Fibroblast of villous mesenchyme (primary cell): ENCODE data around the gene AFG1L. TPM values are rescaled to one million over a fixed set of nuclear protein-coding genes. Genes with fewer than 3 reads are reported as not detected.

Experiments
- DNase-seq: peaks from one replicate; pipeline ENCODE4 v3.0.0-alpha.2; 2010; ENCODE audit warnings: low read depth
- H3K4me3 ChIP-seq: 2 replicates; pipeline ENCODE4 v1.5.1; 2011; ENCODE audit warnings: low read depth, mild to moderate bottlenecking, low read length
- total RNA-seq: library from RNA; depleted of rRNA; stranded (reverse); fragments of >200 nt; gene quantifications from 2 replicates; pipeline ENCODE4 v1.2.3, GENCODE V29; 2012
- TF ChIP-seq, protein P1 (sequence below): IDR thresholded peaks from 2 replicates; pipeline ENCODE4 v1.5.1; 2012; ENCODE audit warnings: low read depth, mild to moderate bottlenecking, low read length; ENCODE audit not compliant: insufficient read depth

Gene AFG1L
- total RNA-seq, 1 donor: 6.0 TPM

DNA sequence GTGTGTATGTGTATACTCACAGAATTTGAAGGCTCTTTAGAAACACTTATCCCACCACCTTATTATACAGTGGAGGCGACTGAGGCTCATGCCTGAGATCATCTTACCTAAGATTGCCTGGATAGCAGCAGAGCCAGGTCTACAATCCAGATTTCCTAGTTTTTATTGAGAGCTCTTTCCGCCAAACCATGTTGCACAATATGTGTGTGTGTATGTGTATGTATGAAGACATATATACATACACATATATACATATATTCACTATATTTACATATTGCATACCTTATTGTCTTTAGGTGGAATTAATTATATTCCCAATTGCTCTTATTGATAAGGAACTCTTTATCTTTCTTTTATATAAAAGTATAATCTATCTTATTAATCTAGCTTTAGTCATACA is 130.6 kb downstream of the AFG1L start:
- TF ChIP-seq, protein P1, sequence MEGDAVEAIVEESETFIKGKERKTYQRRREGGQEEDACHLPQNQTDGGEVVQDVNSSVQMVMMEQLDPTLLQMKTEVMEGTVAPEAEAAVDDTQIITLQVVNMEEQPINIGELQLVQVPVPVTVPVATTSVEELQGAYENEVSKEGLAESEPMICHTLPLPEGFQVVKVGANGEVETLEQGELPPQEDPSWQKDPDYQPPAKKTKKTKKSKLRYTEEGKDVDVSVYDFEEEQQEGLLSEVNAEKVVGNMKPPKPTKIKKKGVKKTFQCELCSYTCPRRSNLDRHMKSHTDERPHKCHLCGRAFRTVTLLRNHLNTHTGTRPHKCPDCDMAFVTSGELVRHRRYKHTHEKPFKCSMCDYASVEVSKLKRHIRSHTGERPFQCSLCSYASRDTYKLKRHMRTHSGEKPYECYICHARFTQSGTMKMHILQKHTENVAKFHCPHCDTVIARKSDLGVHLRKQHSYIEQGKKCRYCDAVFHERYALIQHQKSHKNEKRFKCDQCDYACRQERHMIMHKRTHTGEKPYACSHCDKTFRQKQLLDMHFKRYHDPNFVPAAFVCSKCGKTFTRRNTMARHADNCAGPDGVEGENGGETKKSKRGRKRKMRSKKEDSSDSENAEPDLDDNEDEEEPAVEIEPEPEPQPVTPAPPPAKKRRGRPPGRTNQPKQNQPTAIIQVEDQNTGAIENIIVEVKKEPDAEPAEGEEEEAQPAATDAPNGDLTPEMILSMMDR: no peak
- DNase-seq: no peak
- H3K4me3 ChIP-seq: no peak overlapping the region

DNA sequence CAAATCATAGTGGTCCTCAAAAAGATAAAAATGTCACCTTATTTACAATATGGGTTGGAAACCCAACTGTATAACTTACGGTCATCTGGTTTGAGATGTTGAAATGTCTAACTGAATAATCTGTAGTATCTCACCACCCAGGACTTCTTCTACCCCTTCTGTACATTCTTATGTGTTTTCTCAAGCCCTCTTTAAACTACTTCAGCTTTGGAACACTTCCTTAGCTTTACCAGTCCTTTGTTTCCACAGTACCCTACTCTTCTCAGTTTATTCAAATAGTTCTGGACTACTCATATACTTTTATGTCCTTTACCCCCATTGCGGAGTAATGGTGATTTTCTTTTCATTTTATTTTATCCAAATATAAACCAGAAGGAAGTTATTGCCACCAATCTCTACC is 137.3 kb downstream of the AFG1L start:
- no peak overlapping the region for H3K4me3 ChIP-seq
- TF ChIP-seq, protein P1: no peak
- DNase-seq: no peak

DNA sequence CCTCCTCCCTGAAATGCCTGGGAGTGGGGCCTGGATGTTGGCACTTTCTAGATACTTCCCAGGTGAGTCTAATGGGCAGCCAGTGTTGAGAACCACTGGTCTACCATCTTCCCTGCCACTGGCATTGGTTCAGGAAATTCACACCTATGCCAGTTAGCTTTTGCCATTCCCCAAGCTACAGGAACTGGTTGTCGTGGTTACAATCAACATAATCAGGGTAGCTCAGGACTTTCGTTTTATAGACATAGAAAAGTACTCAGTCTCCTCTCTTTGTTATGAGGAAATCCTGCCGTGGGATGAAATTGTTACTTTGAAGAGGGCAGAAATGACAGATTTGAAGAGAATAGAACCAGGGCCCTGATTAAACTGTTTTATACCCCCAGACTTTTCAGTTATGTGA is 137.9 kb downstream of the AFG1L start:
- TF ChIP-seq, protein P1: no peak
- no peak for DNase-seq
- H3K4me3 ChIP-seq: no peak overlapping the region

DNA sequence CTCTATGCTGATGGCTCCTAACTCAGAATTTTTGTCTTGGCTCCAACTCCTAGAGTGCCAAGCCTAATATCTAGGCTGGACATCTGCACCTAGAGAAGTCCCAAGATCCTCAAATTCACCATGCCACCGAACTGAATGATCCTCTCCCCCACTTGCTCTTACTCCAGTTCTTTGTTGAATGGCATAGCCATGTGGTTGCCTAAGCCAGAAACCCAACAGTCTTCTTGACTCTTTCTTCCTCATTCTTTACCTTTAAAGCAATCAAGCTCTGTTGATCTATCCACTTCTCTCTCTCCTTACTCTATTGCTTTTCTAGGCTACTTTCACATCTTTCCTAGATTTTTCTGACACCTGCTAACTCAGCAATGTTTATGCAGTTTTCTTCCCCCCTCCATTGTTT is 139.4 kb downstream of the AFG1L start:
- DNase-seq: no peak
- TF ChIP-seq, protein P1: no peak
- no peak overlapping the region for H3K4me3 ChIP-seq

DNA sequence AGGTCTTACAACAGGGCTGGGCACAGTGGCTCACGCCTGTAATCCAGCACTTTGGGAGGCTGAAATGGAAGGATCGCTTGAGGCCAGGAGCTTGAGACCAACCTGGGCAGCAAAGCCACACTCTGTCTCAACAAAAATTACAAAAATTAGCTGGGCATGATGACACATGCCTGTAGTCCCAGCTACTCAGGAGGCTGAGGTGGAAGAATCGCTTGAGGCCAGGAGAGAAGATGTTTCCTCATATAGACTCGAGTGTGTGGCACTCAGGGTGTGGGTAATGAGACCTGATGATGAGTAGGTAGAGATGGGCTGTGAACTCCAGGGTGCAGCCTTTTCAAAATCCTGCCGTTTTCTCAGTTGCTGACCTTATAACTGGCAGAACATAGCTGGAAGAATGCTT is 140.5 kb downstream of the AFG1L start:
- no peak for DNase-seq
- TF ChIP-seq, protein P1: no peak

DNA sequence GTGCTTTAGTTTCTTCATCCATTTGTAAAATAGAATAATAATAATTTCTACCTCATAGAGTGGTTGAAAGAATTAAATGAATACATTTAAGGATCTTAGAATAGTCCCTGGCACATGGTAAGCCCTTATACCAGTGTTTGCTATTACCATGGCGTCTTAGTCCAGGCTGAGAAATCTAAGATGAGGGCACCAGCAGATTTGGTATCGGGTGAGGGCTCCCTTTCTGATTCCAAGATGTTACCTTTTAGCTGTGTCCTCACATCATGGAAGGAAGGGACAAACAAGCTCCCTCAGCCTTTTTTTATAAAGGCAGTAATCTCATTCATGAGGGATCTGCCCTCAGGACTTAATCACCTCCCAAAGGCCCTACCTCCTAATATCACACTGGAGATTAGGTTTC is 141.9 kb downstream of the AFG1L start:
- DNase-seq: no peak
- no peak overlapping the region for H3K4me3 ChIP-seq
- TF ChIP-seq, protein P1: no peak

More for the DNA sequence above, 140.5 kb downstream of the AFG1L start:
- H3K4me3 ChIP-seq: no peak overlapping the region

DNA sequence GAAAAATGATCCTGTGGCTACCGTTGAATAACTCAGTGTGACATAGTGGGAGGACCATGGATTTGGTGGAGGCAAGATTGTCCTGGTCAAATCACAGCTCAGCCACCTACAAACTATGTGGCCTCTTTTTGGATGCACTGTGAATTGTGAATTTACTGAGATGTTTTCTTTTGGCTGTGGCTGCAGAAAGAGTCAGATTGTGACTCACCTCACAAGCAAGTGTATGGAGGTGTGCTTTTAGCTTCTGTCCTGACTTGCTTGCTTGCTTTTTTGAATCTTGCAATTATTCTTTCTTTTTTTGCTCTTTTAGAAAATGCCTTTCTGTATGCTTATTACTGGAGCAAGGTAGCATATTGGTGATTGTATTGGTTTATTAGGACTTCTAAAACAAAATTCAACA is 143.0 kb downstream of the AFG1L start:
- TF ChIP-seq, protein P1: no peak
- DNase-seq: no peak

More for the DNA sequence above, 143.0 kb downstream of the AFG1L start:
- no peak overlapping the region for H3K4me3 ChIP-seq
